Ishikawa (cell line): ENCODE data around the gene LMO3.

Experiments
- EP300 ChIP-seq: IDR thresholded peaks from 2 replicates; pipeline ENCODE4 v1.6.1; 2012; ENCODE audit warnings: borderline replicate concordance
- FOXM1 ChIP-seq: IDR thresholded peaks from 2 replicates; pipeline ENCODE4 v1.6.1; 2012; ENCODE audit warnings: low read depth, borderline replicate concordance
- NFIC ChIP-seq: IDR thresholded peaks from 2 replicates; pipeline ENCODE4 v1.6.1; 2012
- RAD21 ChIP-seq: IDR thresholded peaks from 2 replicates; pipeline ENCODE4 v1.6.1; 2012; ENCODE audit warnings: low read depth
- REST ChIP-seq: IDR thresholded peaks from 2 replicates; pipeline ENCODE4 v1.6.1; 2012; ENCODE audit warnings: low read depth, mild to moderate bottlenecking
- TAF1 ChIP-seq: IDR thresholded peaks from 2 replicates; pipeline ENCODE4 v1.6.1; 2012; ENCODE audit warnings: low read depth, mild to moderate bottlenecking
- TCF12 ChIP-seq: IDR thresholded peaks from 2 replicates; pipeline ENCODE4 v1.6.1; 2012; ENCODE audit warnings: low read depth
- TEAD4 ChIP-seq: IDR thresholded peaks from 2 replicates; pipeline ENCODE4 v1.6.1; 2012

DNA sequence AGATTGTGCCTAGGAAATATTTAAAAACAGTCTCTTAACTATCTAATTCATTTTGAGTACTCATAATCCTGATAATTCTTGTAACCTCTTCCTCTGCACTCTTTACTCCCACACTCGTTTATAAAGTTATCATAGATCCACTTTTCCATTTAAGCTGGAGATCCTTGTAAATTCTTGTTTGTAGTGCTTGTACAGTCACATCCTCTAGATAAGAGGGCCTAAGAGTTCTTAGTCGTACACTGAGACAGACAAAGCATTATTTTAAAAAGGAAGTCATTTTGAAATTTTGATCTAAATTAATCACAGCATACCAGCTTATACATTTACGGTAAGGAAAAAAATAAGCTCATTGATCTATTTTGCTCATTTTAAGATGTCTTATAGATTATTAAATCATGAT is 42.5 kb downstream of the LMO3 start:
- no peak for TF ChIP-seq RAD21
- no peak for TF ChIP-seq EP300
- no peak for TF ChIP-seq TAF1
- TF ChIP-seq TCF12 = no peak
- no peak for TF ChIP-seq NFIC
- TF ChIP-seq TEAD4 = no peak
- TF ChIP-seq FOXM1 = no peak
- no peak for TF ChIP-seq REST
